SH-SY5Y (cell line): ENCODE results near the gene FBXO41.
A peak's percentile ranks its signal among the peaks of the same experiment; 100 is the strongest.

Source experiments
- GATA2 ChIP-seq: IDR thresholded peaks from 2 replicates; pipeline ENCODE4 v1.6.1; 2011; ENCODE audit warnings: mild to moderate bottlenecking, low read depth, low read length
- GATA3 ChIP-seq: IDR thresholded peaks from 2 replicates; pipeline ENCODE4 v1.6.1; 2011; ENCODE audit warnings: low read depth, mild to moderate bottlenecking, low read length, moderate library complexity

The FBXO41 gene

DNA sequence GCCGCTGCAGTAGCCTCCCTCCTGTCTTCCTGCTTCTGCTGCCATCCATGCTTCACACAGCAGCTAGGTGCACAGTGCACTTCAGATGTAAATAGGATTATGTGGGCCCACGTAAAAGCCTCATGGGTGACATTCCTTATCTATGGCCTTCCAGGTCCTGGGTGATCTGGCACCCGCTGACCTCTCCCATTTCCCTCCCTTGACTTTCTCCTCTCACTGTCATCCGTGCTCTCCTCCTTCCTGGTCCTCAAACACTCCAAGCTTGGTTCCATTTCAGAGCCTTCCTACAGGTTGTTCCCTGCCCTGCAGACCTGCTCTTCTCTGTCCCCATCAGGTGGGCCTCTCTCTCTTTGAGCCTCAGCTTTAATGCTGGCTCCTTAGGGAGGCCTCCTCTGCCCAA, 74.3 kb downstream of the FBXO41 start:
- TF ChIP-seq GATA2: no peak
- TF ChIP-seq GATA3: no peak

- TF ChIP-seq GATA2 (no peak), GATA3 (no peak)
Measured at GRCh38 chr2:73208258-73208657, 76.0 kb downstream of the FBXO41 start.

DNA sequence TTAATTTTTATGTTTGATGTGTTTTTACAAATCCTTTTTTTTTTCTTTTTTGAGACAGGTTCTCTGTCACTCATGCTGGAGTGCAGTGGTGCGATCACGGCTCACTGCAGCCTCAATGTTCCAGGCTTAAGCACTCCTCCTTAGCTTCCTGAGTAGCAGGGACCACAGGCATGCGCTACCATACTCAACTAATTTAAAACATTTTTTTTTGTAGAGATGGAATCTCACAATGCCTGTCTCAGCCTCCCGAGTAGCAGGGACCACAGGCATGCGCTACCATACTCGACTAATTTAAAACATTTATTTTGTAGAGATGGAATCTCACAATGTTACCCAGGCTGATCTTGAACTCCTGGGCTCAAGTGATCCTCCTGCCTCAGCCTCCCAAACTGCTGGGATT, 78.7 kb downstream of the FBXO41 start:
- TF ChIP-seq GATA3 (no peak), GATA2 (0 out of 2 replicates have a peak, but pooled peaks have one; percentile 14)
